H1 (cell line): ENCODE measurements around the gene TEX22. TPM values are rescaled to one million over a fixed set of nuclear protein-coding genes. Genes with fewer than 3 reads are reported as not detected.

ENCODE experiments used
- CTBP2 ChIP-seq: IDR thresholded peaks from 2 replicates; pipeline ENCODE4 v1.7.0; 2011; ENCODE audit warnings: borderline replicate concordance, mild to moderate bottlenecking, moderate library complexity, mixed read lengths, low read length; ENCODE audit not compliant: insufficient read depth, insufficient read length
- FOSL1 ChIP-seq: IDR thresholded peaks from 2 replicates; pipeline ENCODE4 v1.6.1; 2011; ENCODE audit warnings: mild to moderate bottlenecking, low read depth, low read length, moderate library complexity; ENCODE audit not compliant: insufficient read depth
- GABPA ChIP-seq: IDR thresholded peaks from 2 replicates; pipeline ENCODE4 v1.6.1; 2011; ENCODE audit warnings: mild to moderate bottlenecking, low read length, moderate library complexity, borderline replicate concordance; ENCODE audit not compliant: insufficient read depth
- JUN ChIP-seq: IDR thresholded peaks from 2 replicates; pipeline ENCODE4 v1.6.1; 2011; ENCODE audit warnings: low read depth, mild to moderate bottlenecking, improper control_type of control experiment, low read length
- KDM1A ChIP-seq: fragments of 200-600, 300-600 bp; sonication (generic); IDR thresholded peaks from 2 replicates; pipeline ENCODE4 v1.7.1; 2016; ENCODE audit warnings: mild to moderate bottlenecking, low read length, borderline replicate concordance
- SIRT6 ChIP-seq: IDR thresholded peaks from one replicate; pipeline ENCODE4 v1.7.1; 2012; ENCODE audit warnings: low read length, inconsistent platforms
- polyA plus RNA-seq, 7 experiments: library from polyadenylated mRNA; depleted of rRNA in 3 of 7; stranded (reverse) in 5 of 7; unstranded in 2 of 7; fragments of >200 nt in 5 of 7; fragments of 200-250 nt in 2 of 7; gene quantifications; 1 replicate in 5 of 7; 2 replicates in 1 of 7; 4 replicates in 1 of 7; pipeline versions ENCODE4 v1.2.1 to v1.2.3, GENCODE V29; 2011 to 2013; ENCODE audit warnings: missing spikeins in 2 of 7, mixed read lengths in 2 of 7
- total RNA-seq: library from RNA; stranded (reverse); fragmentation: NEBNext Ultra II Directional; extraction: Animal tissue kit (Norgen Biotek cat#: 25700); gene quantifications from 2 replicates; pipeline ENCODE4 v1.2.1, GENCODE V29; 2021
- TF ChIP-seq, protein P1 (sequence below), 3 experiments: IDR thresholded peaks; 1 replicate in 2 of 3; 2 replicates in 1 of 3; pipeline versions ENCODE4 v1.5.1 to v1.6.1; 2011; ENCODE audit warnings: low read length in 3 of 3, mild to moderate bottlenecking in 3 of 3, inconsistent platforms in 2 of 3, low read depth in 1 of 3, moderate library complexity in 1 of 3; ENCODE audit not compliant: insufficient read depth in 1 of 3; ENCODE audit errors: control extremely low read depth in 1 of 3
- TF ChIP-seq, protein P2 (sequence below): IDR thresholded peaks from 2 replicates; pipeline ENCODE4 v1.6.1; 2011; ENCODE audit warnings: low read length, improper control_type of control experiment

TEX22 gene
- total and polyA plus RNA-seq, 2 of the 8 experiments (the other 6 are each of a cell fraction or from before 2014, with no cell fraction given), result 0.24 to 0.39 TPM

DNA sequence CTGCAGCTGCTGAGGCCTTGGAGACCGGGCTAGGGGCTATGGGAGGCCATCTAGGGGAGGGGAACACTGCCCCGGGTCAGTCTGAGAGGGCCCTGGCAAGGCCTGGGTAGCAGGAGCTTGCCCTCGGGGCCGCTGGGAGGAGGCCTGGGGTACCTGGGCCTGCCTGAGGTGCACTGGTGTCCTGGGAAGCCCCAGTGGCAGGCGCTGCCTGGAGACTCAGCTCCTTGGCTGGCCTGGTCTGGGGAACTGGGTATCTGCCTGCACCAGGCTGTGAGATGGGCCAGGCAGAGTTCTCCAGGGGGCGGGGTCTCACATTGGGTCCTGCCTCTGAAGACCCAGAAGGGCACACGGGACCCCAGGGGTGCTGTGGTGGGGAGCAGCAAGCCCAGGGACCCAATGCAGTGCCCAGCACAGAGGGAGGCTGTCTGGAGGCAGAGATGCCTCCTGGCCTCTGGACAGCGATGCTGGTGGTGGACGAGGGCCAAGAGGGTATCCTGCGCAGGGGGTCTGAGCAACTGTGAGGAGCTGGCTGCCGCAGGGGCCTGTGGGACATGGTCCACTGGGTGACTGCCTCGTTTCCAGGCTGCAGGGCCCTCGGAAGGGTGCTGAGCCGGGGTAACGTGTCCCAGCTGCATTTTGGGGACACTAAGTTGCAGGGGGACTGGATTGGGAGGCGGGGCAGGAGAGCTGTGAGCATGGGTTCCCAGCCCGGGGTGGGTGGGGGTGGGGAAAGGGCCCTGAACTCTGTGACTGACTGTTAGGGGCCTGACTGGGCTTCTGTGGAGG lies 13.8 kb downstream of the TEX22 start (continued):
- TF ChIP-seq GABPA (no peak), FOSL1 (no peak), JUN (no peak), CTBP2 (no peak), SIRT6 (no peak), KDM1A (no peak)
- TF ChIP-seq, protein P1, sequence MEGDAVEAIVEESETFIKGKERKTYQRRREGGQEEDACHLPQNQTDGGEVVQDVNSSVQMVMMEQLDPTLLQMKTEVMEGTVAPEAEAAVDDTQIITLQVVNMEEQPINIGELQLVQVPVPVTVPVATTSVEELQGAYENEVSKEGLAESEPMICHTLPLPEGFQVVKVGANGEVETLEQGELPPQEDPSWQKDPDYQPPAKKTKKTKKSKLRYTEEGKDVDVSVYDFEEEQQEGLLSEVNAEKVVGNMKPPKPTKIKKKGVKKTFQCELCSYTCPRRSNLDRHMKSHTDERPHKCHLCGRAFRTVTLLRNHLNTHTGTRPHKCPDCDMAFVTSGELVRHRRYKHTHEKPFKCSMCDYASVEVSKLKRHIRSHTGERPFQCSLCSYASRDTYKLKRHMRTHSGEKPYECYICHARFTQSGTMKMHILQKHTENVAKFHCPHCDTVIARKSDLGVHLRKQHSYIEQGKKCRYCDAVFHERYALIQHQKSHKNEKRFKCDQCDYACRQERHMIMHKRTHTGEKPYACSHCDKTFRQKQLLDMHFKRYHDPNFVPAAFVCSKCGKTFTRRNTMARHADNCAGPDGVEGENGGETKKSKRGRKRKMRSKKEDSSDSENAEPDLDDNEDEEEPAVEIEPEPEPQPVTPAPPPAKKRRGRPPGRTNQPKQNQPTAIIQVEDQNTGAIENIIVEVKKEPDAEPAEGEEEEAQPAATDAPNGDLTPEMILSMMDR (IDR thresholded peaks at IDR 0.05; ENCODE audit: control extremely low read depth in 1 of 3, insufficient read depth in 1 of 3, low read depth in 1 of 3, low read length in 3 of 3), result no peak
- TF ChIP-seq, protein P2, sequence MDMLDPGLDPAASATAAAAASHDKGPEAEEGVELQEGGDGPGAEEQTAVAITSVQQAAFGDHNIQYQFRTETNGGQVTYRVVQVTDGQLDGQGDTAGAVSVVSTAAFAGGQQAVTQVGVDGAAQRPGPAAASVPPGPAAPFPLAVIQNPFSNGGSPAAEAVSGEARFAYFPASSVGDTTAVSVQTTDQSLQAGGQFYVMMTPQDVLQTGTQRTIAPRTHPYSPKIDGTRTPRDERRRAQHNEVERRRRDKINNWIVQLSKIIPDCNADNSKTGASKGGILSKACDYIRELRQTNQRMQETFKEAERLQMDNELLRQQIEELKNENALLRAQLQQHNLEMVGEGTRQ, result no peak
- TF ChIP-seq, all 59 proteins: peak for 0
